Measurements from ENCODE around the gene RPL37.
"Not testable (repeated sequence)": the region's sequence is repeated elsewhere in the genome, so short reads cannot be mapped to it uniquely, and the experiment has no call there.

The RPL37 gene

GRCh38 chr5:40834391-40834848 lies 602 bp downstream of the RPL37 start:
- in situ Hi-C loops (cut with MboI; ENCODE audit: low sequenced_read_pairs): no loop called here

GRCh38 chr5:40833712-40834229 lies 1.3 kb downstream of the RPL37 start:
- in situ Hi-C loops (cut with MboI; ENCODE audit: low sequenced_read_pairs): no loop called here

GRCh38 chr5:40832345-40832744 lies 2.7 kb downstream of the RPL37 start:
- in situ Hi-C loops (cut with MboI; ENCODE audit: low sequenced_read_pairs): no loop called here

GRCh38 chr5:40831346-40832210 lies 3.4 kb downstream of the RPL37 start:
- in situ Hi-C loops (cut with MboI; ENCODE audit: low sequenced_read_pairs): no loop called here

GRCh38 chr5:40829748-40830533 lies 5.1 kb downstream of the RPL37 start:
- in situ Hi-C loops (cut with MboI; ENCODE audit: low sequenced_read_pairs): no loop called here

GRCh38 chr5:40828690-40829661 lies 6.0 kb downstream of the RPL37 start:
- in situ Hi-C loops (cut with MboI; ENCODE audit: low sequenced_read_pairs): no loop called here

GRCh38 chr5:40828021-40828631 lies 6.9 kb downstream of the RPL37 start:
- in situ Hi-C loops (cut with MboI; ENCODE audit: low sequenced_read_pairs): no loop called here

- in situ Hi-C loops (cut with MboI; ENCODE audit: low sequenced_read_pairs): no loop called here
Measured at GRCh38 chr5:40827188-40827977, 7.6 kb downstream of the RPL37 start.

GRCh38 chr5:40826489-40827187 lies 8.4 kb downstream of the RPL37 start:
- in situ Hi-C loops (cut with MboI; ENCODE audit: low sequenced_read_pairs): no loop called here

- in situ Hi-C loops (cut with MboI; ENCODE audit: low sequenced_read_pairs): not testable (repeated sequence)
Measured at GRCh38 chr5:40825461-40826043, 9.5 kb downstream of the RPL37 start.

GRCh38 chr5:40823459-40823858 lies 11.6 kb downstream of the RPL37 start:
- in situ Hi-C loops (cut with MboI; ENCODE audit: low sequenced_read_pairs): no loop called here

GRCh38 chr5:40813698-40814281 lies 21.2 kb downstream of the RPL37 start:
- in situ Hi-C loops (cut with MboI; ENCODE audit: low sequenced_read_pairs): no loop called here

GRCh38 chr5:40812125-40812524 lies 22.9 kb downstream of the RPL37 start:
- in situ Hi-C loops (cut with MboI; ENCODE audit: low sequenced_read_pairs): no loop called here

- in situ Hi-C loops (cut with MboI; ENCODE audit: low sequenced_read_pairs): no loop called here
Measured at GRCh38 chr5:40801771-40802562, 33.1 kb downstream of the RPL37 start.

GRCh38 chr5:40799258-40799657 lies 35.8 kb downstream of the RPL37 start:
- in situ Hi-C loops (cut with MboI; ENCODE audit: low sequenced_read_pairs): no loop called here

GRCh38 chr5:40798801-40799210 lies 36.2 kb downstream of the RPL37 start:
- in situ Hi-C loops (cut with MboI; ENCODE audit: low sequenced_read_pairs): no loop called here
